ENCODE data around the gene CFAP45.

Gene CFAP45

DNA sequence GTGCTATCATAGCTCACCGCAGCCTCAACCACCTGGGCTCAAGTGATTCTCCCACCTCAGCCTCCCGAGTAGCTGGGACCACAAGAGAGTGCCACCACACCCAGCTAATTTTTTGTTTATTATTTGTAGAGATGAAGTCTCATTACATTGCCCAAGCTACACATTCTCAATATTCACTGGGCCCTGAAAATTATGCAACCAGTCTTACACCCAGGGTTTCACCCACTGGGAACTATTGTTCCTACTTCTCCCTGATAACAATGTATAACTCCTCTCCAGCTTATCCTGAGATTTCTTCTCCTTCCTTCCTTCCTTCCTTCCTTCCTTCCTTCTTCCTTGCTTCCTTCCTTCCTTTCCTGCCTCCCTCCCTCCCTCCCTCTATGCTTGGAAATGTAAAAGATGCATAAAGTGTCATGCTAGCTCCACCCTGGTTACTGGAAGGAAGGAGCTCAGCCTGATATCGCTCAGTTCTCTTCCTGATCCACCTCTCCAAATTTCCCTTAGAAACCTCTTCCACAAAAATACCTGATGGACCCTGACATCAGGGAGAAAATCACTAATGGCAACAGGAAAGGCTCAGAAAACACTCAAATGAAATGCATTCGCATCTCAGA, 26.3 kb downstream of the CFAP45 start:
- DNase-seq: no peak

DNA sequence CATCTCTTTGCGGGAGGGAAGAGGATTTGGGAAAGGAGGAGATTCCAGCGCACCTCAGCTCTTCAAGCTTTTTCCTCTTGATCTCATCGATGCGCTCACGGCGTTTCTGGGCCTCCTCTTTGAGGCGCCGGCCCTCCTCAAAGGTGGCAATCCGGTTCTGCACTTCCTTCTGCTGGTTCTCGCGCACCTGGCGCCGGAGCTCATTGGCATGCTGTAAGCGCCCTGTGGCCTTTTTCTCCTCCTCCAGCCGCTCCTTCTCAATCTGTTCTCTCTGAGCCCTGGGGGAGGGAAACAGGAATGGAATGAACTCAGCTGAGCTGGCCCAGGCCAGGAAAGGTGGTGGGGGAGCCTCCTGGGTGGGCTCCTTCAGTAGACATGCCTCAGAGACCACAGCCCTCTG, 27.1 kb downstream of the CFAP45 start:
- no peak for DNase-seq

DNA sequence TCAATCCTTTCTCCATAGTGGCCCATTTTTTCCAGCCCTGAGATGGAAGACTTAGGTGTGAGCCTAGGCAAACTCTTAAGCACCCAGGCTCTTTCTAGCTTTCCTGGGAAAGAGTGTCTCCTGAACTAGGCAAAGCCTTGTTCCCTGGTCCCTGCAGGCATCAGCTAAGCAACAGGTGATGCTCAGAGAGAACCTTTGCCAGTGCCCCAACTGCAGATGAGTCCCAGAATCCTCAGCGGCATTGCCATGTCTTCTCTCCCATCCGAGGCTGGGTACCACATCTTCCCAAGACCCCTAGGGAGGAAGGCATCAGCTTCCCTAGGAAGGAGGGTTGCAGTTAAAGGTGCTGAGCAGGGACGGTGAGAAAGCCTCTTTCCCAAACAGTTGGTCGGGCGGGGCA, 29.3 kb downstream of the CFAP45 start:
- no peak for DNase-seq

DNA sequence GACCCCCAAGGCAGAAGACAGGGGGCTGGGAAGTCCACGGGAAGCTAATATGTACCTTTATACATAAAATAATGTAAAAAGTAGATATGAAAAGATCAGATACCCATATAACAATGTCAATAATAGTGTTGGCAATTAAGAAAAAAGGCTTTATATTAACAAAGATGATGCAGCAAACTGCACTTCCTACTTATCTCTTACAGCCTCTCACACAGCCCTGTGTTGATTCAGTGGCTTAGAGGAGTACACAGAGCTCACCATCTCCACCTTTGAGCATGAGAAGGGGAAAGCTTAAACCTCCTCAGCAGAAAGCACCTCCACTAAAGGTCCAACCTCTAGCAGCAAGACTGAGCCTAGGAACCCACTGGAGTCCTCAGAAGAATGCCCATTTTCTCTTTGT, 30.4 kb downstream of the CFAP45 start:
- DNase-seq: no peak

DNA sequence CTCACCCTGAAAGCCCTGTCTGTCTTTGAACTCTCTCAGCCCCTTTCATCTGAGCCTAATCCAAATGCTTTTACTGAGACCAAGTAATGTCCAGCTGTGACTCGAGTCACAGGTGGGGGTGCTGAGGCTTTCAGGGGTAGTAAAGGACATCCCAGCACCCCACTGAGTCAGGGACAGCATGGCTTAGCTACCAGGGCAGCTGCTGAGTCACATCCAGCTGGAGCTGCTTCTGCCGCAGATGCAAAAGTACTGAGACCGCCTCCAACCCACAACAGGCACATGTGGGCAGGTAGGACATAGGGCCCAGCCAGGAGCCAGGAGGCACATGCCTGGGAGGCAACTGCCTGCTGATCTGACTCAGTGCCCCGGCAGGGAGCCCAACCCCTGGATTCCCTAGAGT, 30.8 kb downstream of the CFAP45 start:
- no peak for DNase-seq

DNA sequence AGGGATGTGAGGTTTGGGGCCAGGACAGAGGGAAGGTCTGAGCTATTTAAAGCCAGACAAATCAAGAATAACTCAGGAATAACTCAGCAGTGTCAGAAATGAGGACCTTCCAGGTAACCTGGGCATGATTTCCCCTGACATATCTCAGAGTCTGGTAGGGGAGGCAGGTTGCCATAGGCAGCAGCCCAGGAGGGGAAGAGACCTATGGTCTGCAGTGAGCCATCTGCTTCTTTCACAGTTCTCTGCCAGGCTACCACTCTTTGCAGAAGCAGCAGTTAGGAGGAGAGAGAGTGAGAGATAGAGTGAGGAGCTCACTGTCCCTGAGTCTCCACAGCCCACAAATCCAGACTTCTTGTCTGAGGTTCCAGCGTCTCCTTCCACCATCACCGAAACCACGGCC, 31.2 kb downstream of the CFAP45 start:
- no peak for DNase-seq

DNA sequence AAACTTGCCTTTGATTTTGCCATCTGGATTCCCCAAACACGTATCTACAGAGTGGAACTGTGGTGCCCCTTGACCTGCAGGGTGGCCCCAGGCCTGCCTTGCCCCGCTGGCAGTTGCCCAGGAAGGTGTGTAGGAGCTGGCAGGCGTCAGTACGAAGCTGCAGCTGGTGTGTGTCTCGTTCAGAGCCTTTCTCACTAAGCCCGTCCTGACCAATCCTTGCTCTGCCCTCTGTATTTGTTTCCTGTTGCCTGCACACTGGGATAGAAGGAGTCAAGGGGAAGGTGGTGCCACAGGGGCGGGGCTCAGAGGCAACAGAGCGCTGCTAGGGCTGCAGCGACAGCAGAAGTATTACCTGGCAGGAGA, 32.3 kb downstream of the CFAP45 start:
- no peak for DNase-seq

DNA sequence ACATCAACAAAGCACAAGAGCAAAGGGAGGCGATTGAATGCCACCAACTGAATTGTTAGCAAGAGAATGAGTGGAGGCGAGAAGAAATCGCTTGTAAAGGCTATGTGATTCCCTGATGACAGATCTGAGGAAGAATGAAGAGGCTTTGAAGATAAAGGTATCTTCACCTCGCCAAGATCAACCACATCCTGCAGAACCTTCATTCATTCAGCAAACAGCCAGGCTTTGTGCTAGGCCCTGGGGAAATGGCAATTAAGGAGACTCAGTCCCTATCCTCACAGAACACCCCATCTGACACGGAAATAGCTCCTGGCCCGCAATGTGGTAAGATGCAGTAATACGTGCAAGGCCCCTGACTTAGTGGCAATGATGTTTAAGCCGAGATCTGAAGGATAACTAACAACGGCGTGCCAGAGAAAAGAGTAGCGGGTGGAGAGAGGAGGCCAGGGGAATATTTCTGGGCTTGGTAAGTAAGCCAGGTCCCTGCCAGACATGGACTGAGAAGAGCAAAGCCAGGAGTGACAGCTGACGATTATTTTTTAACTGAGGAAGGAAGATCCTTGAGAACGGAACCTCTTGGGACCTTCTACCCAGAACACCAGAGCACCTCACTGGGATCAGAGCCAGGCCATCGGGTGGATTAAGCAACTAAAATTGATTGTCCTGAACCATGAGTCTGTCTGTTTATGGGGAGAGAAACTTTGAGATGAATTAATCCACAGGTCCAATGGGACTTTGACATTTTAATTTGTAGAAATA, 32.9 kb downstream of the CFAP45 start:
- no peak for DNase-seq

DNA sequence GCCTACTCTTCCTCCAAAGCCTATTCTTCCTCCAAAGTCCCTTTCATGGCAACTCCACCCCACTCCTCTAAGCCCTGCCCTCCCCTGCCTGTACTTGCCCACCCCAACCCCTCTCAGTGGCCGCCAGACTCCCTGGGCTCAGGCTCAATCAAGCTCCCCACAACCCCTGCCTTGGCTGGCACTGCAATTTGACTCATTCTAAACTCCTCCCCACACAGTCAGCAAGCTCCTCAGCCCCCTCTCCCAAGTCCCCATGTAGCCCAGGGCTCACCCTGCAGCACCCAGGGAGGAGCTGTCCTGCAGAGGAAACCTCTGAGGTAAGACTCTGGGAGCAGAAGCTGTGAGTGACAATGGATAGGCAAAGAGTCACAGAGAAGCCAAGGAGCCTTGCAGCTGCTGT, 33.9 kb downstream of the CFAP45 start:
- no peak for DNase-seq

DNA sequence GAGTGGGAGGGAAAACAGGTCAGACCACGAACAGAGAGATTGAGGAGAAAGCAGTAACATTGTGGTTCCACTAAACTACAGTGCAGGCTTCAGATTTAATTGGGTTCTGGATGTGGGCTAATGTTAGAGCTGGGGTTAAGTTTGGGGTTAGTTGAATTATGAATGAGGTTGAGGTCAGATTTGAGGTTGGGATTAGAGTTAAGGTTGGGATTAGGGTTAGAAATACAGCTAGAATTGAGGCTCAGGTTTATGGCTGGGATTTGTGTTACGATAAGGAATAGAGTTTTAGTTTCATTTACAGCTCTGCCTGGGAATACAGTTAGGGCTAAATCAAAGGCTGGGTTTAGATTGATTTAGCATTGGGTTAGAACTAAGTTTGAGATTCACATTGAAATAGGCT, 35.7 kb downstream of the CFAP45 start:
- no peak for DNase-seq

DNA sequence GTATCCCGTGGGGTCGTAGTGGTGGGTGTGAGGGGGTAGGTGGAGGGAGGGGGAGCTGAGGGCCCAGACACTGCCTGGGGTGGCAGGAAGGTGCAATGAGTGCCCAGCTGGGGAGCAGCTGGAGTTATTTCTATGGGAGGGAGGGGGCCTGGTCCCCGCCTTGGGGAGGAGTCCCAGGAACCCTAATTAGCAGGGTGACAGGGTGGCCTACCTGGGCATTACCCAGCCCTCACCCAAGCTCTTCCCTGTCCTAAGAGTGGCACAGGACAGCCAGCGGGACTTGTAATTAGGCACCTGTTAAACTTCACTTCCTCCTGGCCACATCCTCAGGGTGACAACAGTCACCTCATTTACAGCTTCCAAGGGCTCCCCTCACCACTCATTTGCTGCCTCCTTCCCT, 37.4 kb downstream of the CFAP45 start, which contains the start of gene VSIG8:
Gene VSIG8, minus strand, starts transcription at position 101 of the 400 bp plus-strand sequence. CDS start 136 bp downstream, outside the sequence.
- no peak for DNase-seq

DNA sequence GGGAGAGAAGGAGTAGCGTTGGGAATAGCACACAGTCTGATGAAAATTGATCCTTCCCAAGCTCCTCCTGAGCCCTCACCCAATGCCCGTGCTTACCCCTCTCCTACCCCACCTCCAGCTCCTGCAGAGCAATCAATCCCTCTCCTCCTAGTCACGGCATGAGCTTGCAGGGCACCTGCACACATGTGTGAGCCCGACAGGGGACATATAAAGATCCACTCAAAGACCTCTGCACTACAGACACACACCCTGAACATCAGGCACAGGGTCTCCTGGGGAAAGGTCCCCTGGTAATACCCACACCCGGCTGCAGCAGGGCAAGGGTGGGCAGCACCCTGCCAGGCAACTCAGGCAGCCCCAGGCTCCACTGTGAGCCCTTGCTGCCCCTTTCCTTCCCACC, 37.9 kb downstream of the CFAP45 start:
- DNase-seq: no peak

DNA sequence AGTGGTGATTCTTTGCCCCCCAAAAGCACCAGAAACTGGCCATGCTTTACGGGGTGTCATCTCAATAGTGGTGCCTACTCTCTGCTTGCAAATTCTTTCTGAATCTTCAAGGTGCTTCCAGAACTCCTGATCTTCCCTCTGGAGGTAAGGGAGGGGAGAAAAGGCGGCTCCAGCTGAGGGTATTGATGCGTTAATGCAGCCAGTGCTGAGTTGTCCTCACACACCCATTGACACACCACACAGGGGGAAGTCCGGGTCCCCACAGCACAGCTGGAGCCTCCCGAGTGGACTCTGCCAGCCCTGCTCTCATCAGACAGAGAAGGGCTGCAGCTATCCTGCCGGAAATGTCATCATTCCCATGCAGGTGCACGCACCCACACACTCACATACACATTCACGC, 38.7 kb downstream of the CFAP45 start:
- no peak for DNase-seq

DNA sequence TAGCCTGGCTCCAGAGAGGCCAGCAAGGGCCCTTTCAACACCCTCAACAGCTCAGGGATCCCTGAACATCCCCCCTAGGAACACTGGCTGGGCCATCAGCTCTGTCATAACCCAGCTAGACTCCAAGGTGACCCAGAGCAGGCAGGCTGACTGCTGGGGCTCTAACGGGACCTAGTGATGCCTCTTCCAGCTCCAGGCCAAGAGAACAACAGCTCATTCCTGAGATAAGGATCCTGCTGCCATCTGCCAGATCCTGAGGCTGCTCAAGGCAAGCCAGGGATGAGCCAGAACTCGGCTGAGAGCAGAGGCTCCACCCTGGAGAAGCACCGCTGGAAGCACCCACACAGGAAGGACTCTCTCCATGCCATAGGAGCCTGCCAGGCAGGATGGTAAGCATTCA, 39.5 kb downstream of the CFAP45 start:
- no peak for DNase-seq

DNA sequence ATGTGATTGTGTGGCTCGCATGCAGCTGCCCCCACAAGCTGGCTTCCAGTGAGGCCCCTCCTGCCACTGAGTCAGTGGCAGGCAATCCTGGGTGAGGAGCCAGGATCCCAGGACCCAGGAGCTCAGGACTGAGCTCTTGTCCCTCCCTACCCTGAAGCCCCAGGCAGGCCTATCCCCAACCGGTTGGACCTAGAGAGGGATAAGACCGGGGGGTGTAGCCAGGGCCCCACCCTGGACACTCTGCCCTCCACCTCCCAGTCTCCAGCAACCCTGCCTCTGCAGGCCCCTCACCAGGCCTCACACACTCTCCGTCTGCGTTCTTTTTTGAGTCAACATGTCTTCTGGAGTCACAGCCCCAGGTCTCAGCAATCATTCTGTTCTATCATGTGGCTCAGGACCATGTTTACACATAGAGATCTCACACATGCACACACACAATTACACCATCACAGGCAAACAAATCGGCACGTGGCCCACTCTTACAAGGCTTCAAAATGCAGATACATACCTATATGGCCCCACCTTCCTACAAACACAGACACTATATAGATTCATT, 40.1 kb downstream of the CFAP45 start:
- DNase-seq: no peak

DNA sequence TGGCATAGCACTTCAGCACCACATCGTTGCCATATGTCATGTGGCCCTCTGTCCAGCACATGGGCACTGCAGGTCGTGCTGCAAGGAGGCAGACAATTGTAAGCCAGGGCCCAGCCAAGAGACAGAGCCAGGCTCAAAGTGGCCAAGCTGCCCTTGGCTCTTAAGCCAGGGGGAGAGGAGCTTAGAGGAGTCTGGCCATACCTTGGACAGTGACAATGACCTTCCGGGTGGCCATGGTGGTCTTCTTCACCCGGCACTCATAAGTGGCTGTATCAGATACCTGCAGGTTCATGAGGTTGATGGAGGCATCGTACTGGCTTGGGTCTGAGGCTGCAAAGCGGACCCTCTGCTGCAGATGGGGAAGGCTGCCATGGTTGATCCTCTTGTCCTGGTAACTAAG, 42.1 kb downstream of the CFAP45 start:
- DNase-seq: no peak

DNA sequence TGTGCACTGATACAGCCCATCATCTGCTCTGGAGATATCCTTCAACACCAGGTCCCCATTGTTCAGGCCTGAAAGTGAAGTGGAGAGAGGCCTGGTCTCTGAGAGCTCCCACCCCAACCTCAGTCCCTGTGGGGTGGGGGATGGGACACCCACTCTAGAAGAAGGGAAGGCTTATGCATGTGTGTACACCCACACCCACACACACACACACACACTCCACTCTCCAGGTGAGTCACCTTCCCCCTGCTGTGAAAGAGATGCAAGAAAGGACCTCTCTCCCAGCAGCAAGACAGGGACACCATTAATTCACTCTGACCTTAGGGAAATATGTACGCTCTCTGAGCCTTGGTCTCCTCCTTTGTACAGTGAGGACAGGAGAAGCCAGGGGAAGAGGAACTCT, 43.4 kb downstream of the CFAP45 start:
- DNase-seq: no peak

DNA sequence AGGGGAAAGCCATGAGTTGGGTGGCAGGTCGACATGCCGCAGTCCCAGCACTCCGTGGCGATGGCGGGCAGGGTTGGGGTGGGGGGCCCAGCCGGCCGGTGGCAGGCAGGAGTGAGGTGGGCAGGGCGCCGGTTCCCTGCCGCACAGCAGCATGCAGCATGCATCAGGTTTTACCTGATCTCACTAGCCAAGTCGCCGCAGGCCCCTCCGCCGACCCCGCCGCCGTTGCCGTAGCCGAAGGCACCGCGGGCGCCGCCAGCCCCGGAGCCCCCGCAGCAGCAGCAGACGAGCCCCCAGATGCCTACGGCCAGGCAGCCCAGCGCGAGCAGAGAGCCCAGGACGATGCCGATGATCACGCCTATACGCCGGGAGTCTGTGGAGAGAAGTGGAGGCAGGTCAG, 44.3 kb downstream of the CFAP45 start:
- no peak for DNase-seq

DNA sequence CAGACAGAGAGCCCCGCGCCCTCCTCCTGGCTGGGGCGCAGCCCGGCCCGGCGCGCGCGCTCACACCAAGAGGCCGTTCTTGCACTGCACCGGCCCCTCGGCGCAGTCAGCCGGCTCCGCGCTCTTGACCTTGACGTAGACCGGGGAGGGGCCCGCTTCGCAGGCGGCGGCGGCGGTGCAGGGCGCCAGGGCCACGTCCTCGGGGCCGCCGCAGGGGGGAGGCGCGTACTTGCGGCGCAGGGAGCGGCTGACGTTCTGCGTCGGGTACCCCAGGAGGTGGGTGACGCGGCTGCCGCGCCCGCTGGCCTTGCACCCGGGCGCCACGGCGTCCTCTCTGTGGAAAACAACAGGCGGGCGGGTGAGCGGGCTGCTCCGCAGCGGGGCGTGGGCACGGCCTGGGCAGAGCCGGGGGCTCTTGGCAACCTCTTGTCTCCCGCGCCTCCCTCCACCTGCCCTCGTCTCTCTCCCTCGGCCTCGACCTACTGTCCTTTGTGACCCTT, 45.2 kb downstream of the CFAP45 start:
- peak; percentile 90 for DNase-seq

DNA sequence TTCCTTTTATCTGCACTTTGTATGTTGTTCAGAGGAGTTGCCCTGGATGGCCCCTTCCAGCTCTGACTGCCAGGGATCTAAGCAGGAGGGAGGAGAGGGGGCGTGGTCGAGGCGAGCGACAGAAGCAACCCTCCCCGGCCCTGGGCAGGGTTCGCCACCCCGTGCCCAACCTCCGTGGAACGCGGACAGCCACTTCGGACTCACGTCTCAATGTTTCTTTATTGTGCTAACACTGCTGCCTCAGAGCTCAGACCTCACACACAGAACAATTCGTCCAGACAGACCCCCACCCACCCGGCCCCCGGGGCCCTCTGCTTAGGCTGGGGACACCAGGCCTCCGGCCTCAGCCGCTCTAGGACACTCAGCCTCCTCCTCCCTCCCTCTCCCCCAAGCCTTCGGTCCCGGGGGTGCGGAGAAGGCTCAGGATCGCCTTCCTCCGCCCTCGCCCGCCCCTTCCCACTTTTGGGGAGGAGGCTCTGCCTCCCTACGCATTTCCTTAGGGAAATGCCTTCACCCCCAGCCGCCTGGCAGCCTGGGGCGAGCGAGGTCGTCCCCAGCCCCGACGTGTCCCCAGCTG, 45.8 kb downstream of the CFAP45 start:
- DNase-seq: peak; percentile 76

DNA sequence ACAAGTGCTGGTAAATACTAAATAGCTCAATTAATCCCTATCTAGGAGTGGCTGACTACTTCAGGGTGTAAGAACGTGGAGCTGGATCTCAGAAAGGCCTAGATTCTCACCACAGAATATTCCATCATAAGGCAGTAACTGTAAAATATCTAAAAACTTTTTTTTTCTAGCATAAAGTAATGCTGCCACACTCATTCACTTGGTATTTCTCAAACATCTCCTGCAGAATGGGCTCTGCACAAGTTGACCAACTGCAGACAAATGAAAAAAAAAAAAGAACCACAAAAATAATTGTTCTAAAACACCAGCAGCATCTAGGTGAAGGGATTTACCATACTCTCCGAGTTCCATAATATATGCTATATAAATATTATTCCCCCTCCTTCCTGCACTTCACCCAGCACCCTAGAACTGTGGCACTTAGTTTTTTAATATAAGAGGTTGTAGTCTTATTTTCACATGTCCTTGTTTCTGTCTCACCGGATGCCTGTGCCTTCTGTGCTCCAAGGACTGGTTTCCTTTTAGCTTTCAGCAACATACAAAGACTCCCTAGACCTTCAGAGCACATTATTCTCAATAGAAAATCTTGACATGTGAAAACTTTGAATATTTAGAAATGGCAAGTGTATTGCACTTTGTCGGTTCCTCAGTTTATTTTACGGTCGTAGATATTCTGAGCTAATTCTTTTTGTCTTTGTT, 46.4 kb downstream of the CFAP45 start:
- DNase-seq: no peak

DNA sequence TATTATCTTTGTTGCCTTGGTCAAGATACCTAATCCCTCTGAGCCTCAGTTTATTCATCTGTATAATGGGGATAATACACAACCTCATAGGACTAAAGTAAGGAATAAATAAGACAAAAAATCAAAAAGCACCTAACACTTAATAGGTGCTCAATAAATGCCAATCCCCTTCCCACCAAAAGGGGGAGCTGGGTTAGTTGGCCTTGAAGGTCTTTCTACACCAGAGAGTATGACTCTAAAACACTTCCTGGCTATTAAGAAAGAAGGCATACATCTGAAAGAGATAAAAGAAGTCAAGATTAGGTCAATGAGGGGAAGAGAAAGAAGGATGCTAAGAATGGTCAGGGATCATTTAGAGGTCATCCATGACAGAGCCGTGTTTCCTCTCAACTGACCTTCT, 48.6 kb downstream of the CFAP45 start:
- DNase-seq: no peak

DNA sequence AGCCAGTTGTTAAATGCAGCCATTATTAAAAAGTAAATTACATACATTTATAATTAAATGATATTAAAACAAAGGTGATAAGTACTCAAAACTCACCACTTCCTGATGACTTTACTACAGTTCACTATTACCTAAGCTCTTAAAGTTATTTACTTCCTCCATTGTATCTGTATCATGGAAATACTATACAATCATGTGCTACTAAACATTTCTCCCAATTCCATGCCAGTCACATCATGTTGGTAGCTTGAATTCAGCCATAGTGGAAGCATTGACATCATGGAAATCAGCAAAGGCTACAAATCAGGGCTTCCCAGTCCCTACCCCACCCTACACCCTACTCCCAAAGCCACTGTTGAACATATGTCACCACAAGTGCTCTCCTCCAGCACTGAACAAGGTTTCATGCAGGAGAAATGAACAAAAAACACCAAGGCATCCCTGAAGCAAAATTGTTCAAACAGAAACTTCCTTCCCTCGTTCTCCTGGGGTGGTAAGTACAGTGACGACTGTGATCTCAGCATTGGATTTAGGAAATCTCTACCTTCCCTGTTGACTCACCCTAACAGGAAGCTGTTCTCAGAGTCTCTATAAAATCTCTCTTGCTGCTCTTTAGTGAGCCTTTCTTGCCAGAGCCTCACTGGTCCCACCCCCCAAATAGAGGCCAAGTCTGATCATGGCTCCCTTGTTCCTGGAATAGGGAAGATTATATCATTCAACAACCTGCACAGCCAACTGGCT, 50.2 kb downstream of the CFAP45 start:
- no peak for DNase-seq

All from activated CD8-positive, alpha-beta memory T cell treated with anti-CD3 and anti-CD28 coated beads for 24 hours (primary cell).